ENCODE measurements around the gene SSTR1.

DNA sequence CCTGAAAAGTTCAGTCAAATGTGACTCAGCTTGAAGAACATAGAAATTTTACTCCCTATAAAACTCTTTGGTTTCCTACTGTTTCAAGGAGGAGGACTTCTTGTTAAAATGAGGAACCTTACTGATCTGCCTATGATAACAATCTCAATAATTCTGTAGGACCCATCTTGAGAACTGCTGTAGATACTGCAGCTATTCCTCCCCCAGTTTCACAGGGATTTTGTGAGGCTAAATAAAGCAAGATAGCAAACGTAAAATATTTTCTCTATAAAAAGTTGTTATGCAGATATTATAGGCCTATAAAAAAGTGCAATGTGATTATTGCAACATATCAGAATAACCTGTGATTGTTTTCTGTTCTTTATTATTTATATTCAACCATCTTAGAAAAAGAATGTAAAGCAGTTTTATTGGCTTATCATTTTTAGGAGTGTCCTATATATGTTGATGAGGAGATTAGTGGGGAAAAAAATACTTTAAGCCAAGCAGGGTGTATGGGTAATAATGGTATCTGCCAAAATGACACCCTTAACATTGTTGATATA lies 36.1 kb downstream of the SSTR1 start:
- TF ChIP-seq POLR2A (IDR thresholded peaks at IDR 0.05): no peak
- TF ChIP-seq, protein P1, sequence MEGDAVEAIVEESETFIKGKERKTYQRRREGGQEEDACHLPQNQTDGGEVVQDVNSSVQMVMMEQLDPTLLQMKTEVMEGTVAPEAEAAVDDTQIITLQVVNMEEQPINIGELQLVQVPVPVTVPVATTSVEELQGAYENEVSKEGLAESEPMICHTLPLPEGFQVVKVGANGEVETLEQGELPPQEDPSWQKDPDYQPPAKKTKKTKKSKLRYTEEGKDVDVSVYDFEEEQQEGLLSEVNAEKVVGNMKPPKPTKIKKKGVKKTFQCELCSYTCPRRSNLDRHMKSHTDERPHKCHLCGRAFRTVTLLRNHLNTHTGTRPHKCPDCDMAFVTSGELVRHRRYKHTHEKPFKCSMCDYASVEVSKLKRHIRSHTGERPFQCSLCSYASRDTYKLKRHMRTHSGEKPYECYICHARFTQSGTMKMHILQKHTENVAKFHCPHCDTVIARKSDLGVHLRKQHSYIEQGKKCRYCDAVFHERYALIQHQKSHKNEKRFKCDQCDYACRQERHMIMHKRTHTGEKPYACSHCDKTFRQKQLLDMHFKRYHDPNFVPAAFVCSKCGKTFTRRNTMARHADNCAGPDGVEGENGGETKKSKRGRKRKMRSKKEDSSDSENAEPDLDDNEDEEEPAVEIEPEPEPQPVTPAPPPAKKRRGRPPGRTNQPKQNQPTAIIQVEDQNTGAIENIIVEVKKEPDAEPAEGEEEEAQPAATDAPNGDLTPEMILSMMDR (IDR thresholded peaks at IDR 0.05): no peak
